Adrenal gland (tissue), 12 donors: ENCODE measurements around the gene SF3B1. TPM values are rescaled to one million over a fixed set of nuclear protein-coding genes. Genes with fewer than 3 reads are reported as not detected.
A peak's percentile ranks its signal among the peaks of the same experiment; 100 is the strongest.

Experiments used
- DNase-seq, 7 donors: peaks; one replicate each; pipeline ENCODE4 v3.0.0-alpha.2; 2019 to 2020
- H3K27ac ChIP-seq, 5 donors: fragments of 200-600 bp; sonication (generic) in 4 of 5; 1 replicate in 3 of 5; 2 replicates in 2 of 5; pipeline versions ENCODE4 v1.5.1 to v1.8.0; 2016 to 2020; ENCODE audit warnings: mild to moderate bottlenecking in 1 of 5
- H3K27me3 ChIP-seq: fragments of 200-600 bp; 2 replicates; pipeline ENCODE4 v1.8.0; 2021
- H3K36me3 ChIP-seq, 2 donors: fragments of 200-600 bp; replicated peaks in 1 of 2; 1 replicate in 1 of 2; 2 replicates in 1 of 2; pipeline versions ENCODE4 v1.5.1 to v1.8.0; 2018 to 2022
- H3K4me1 ChIP-seq, 2 donors: fragments of 200-600 bp; replicated peaks in 1 of 2; 1 replicate in 1 of 2; 2 replicates in 1 of 2; pipeline versions ENCODE4 v1.5.1 to v1.8.0; 2018 to 2021
- H3K4me3 ChIP-seq, 4 donors: fragments of 200-600 bp; sonication (generic) in 3 of 4; one replicate each; pipeline ENCODE4 v1.5.1; 2016 to 2018
- H3K9me3 ChIP-seq, 3 donors: fragments of 200-600 bp; sonication (generic) in 1 of 3; replicated peaks in 1 of 3; 1 replicate in 2 of 3; 2 replicates in 1 of 3; pipeline versions ENCODE4 v1.5.1 to v1.8.0; 2016 to 2021
- POLR2A ChIP-seq, 2 donors: fragments of 450-650 bp; IDR thresholded peaks; one replicate each; pipeline ENCODE4 v1.6.1; 2017; ENCODE audit warnings: antibody characterized with exemption in 2 of 2, mild to moderate bottlenecking in 2 of 2, moderate library complexity in 1 of 2
- WGBS, 4 donors: extraction: QIAGEN DNeasy Blood & Tissue Kit in 2 of 4; methylation state at CpG; one replicate each; pipeline versions ENCODE4 v1.1.5 to v1.1.7; 2013 to 2017; 5-methylcytosine and 5-hydroxymethylcytosine counted together
- intact Hi-C, 2 donors: fragments of 100-400 bp; cut with DNase I; formaldehyde crosslinking; loops; one replicate each; pipeline versions ENCODE4 v1.14.1 to v1.15.0; 2022 to 2023
- polyA plus RNA-seq, 3 donors: library from polyadenylated mRNA; stranded (reverse); fragments of 200-250 nt in 2 of 3; fragments of 350-450 nt in 1 of 3; fragmentation: Illumina TruSeq in 1 of 3; extraction: RNeasy Lipid Tissue Mini Kit (QIAGEN cat#74804) in 1 of 3; gene quantifications; one replicate each; pipeline ENCODE4 v1.2.3, GENCODE V29; 2013 to 2014
- total RNA-seq, 9 donors: library from RNA; depleted of rRNA in 4 of 9; stranded (reverse); fragments of >200 nt in 4 of 9; fragments of 120-200 nt in 1 of 9; fragmentation: NEBNext Ultra II Directional in 1 of 9; extraction: Animal tissue kit (Norgen Biotek cat#: 25700) in 1 of 9; gene quantifications; one replicate each; pipeline versions ENCODE4 v1.1.0 to v1.2.4, GENCODE V29; 2013 to 2023
- TF ChIP-seq, protein P1 (sequence below), 6 experiments: fragments of 450-650 bp in 4 of 6; fragments of 200-600 bp in 2 of 6; sonication (generic) in 1 of 6; IDR thresholded peaks; 1 replicate in 5 of 6; 2 replicates in 1 of 6; pipeline versions ENCODE4 v1.5.1 to v1.8.0; 2016 to 2021; ENCODE audit warnings: antibody characterized with exemption in 6 of 6, mild to moderate bottlenecking in 2 of 6, moderate library complexity in 1 of 6
- donor health status: healthy with polysubstance abuse.
- donor health status: Bipolar disorder and iron deficiency.
- donor health status: DM: yes; HTN: yes; CAD: no.
- donor health status: DM: no; HTN: no; CAD: no.
- donor health status: DM: no; HTN: no; CAD: no.
- donor health status: DM: yes; HTN: yes; CAD: no.

The SF3B1 gene
- total and polyA plus RNA-seq, 12 donors: 91.1 to 564 (median 266) TPM

DNA sequence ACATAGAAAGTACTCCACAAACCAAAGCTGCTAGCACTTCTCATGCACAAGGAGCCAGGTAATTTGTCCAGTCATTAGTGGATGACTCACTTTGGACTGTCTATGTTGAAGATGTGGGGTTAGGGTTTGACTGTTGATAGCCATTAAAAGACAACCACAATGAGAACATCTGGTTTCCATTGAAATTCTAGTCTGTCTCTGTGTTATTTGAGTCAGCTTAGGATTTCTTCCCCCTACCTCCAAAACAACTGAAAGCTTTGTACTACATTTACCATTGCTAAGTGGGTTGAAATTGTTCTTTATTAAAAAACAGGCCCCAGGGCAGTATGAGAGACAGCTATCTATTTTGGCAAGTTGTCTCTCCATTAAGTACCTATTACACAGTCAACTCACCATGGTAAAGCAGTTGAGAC, 74.1 kb downstream of the SF3B1 start:
- intact Hi-C loops: no loop called here
- DNase-seq: no peak
- Histone ChIP-seq H3K4me3 (no peak overlapping the region), H3K36me3 (no peaks in the 10 kb centered on the region), H3K4me1 (no peaks in the 10 kb centered on the region), H3K27me3 (no peaks in the 10 kb centered on the region), H3K27ac (no peak overlapping the region), H3K9me3 (no peaks in the 10 kb centered on the region)
- TF ChIP-seq, protein P1, sequence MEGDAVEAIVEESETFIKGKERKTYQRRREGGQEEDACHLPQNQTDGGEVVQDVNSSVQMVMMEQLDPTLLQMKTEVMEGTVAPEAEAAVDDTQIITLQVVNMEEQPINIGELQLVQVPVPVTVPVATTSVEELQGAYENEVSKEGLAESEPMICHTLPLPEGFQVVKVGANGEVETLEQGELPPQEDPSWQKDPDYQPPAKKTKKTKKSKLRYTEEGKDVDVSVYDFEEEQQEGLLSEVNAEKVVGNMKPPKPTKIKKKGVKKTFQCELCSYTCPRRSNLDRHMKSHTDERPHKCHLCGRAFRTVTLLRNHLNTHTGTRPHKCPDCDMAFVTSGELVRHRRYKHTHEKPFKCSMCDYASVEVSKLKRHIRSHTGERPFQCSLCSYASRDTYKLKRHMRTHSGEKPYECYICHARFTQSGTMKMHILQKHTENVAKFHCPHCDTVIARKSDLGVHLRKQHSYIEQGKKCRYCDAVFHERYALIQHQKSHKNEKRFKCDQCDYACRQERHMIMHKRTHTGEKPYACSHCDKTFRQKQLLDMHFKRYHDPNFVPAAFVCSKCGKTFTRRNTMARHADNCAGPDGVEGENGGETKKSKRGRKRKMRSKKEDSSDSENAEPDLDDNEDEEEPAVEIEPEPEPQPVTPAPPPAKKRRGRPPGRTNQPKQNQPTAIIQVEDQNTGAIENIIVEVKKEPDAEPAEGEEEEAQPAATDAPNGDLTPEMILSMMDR (IDR thresholded peaks at IDR 0.05): no peak
- TF ChIP-seq POLR2A (IDR thresholded peaks at IDR 0.05): no peak

DNA sequence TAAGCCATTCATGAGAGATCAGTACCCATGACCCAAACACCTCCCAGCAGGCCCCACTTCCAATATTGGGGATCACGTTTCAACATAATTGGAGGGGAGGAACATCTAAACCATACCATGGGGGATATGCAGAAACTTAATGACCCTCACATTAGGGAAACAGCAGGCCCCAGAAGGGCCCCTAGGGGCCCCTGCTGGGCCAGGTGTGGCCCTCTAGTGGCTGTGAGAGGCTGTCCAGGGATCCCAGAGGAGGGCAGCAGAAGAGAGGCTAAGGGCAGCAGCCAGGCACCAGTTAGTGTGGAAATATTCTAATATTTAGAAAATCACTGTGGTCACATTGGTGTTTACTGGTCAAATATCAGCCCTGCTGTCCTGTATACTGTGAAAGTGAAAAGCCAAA, 75.0 kb downstream of the SF3B1 start:
- 93 to 100% (median 94%) methylated on average over 1 of the region's 1 CpG for WGBS, 4 donors
- no peak for DNase-seq
- H3K4me1 ChIP-seq: no peaks in the 10 kb centered on the region
- intact Hi-C loops: loop anchor here in 1 of 2 donors (5.0 kb wide), 1 partner anchor 38 kb away; no protein-coding TSS in a partner anchor
- no peaks in the 10 kb centered on the region for H3K9me3 ChIP-seq
- H3K36me3 ChIP-seq: no peaks in the 10 kb centered on the region
- H3K27ac ChIP-seq: no peak overlapping the region
- H3K4me3 ChIP-seq: no peak overlapping the region
- no peaks in the 10 kb centered on the region for H3K27me3 ChIP-seq
- no peak for TF ChIP-seq POLR2A (IDR thresholded peaks at IDR 0.05)
- TF ChIP-seq, protein P1 (IDR thresholded peaks at IDR 0.05): peak in 1 of 6 experiments; percentile 9

DNA sequence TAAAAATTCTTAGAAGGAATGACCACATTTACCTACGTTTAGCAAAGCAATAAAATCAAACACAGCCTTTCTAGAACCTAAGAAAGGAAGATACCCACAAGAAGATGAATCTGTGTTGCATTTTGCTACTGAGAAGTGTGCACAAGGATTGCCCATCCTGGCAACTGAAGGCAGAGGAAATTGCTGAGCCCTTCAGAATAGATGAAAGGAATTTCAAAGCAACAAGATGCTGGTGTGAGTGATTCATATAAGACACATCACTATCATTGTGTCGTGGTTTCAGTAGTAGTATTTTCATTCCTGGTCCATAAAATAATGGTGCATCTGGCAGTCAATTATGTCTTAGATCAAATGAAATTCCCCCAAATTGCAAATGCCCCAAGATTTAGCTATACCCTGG, 75.9 kb downstream of the SF3B1 start:
- intact Hi-C loops: loop anchor here in 1 of 2 donors (5.0 kb wide), 1 partner anchor 37 kb away; no protein-coding TSS in a partner anchor
- Histone ChIP-seq H3K27ac (no peak overlapping the region), H3K27me3 (no peaks in the 10 kb centered on the region), H3K4me1 (no peaks in the 10 kb centered on the region), H3K36me3 (no peaks in the 10 kb centered on the region), H3K4me3 (no peak overlapping the region), H3K9me3 (no peaks in the 10 kb centered on the region)
- TF ChIP-seq, protein P1 (IDR thresholded peaks at IDR 0.05): no peak
- no peak for TF ChIP-seq POLR2A (IDR thresholded peaks at IDR 0.05)
- 61 to 69% (median 66%) methylated on average over 2 of the region's 2 CpGs for WGBS, 4 donors
- DNase-seq: no peak

DNA sequence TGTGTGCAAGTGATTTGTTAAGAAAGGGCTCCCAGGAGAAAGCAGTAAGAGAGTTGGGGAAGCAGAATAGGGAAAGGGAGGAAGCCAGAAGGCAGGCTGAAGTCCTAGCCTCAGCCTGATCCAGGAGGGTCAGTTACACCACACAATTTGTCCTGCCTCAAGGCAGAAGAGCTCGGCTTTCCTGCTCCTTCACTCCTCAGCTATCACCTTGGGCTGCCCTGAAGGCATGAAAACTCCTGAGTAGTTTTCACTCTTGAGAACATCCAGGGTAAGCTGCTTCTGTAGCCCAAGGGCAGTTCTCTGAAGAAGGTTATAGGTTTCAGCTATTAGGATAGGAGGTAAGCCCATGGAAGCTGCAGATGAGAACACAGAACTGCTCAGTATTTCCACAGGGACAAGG, 76.8 kb downstream of the SF3B1 start:
- H3K4me3 ChIP-seq: no peak overlapping the region
- 86 to 89% (median 88%) methylated on average over 1 of the region's 1 CpG for WGBS, 4 donors
- intact Hi-C loops: loop anchor here in 1 of 2 donors (5.0 kb wide), 1 partner anchor 36 kb away; no protein-coding TSS in a partner anchor
- DNase-seq: no peak
- no peaks in the 10 kb centered on the region for H3K4me1 ChIP-seq
- no peaks in the 10 kb centered on the region for H3K36me3 ChIP-seq
- no peaks in the 10 kb centered on the region for H3K27me3 ChIP-seq
- H3K9me3 ChIP-seq: no peaks in the 10 kb centered on the region
- no peak overlapping the region for H3K27ac ChIP-seq
- TF ChIP-seq, protein P1 (IDR thresholded peaks at IDR 0.05): no peak
- no peak for TF ChIP-seq POLR2A (IDR thresholded peaks at IDR 0.05)
